ENCODE results near the gene ARAF.

ARAF gene

DNA sequence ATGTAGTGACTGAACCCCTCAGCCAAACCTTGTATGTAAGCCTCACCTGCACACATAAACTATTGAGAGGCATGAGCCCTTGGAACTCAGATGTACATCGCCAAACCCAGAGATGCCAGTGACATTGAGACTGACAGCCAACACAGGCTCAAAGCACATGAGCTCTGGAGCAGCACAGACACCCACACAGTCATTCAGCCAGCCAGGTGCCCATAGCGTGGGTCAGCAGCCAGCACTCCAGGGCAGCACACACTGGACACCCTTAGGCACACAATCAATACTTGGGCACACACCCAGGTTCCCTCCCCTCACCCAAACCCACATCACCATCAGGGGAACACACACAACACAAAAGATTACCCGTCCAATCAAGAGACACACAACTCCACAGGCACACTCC, 16.9 kb downstream of the ARAF start:
- no peak overlapping the region for H3K4me3 ChIP-seq (ENCODE audit: control insufficient read depth, low read depth, low read length)

DNA sequence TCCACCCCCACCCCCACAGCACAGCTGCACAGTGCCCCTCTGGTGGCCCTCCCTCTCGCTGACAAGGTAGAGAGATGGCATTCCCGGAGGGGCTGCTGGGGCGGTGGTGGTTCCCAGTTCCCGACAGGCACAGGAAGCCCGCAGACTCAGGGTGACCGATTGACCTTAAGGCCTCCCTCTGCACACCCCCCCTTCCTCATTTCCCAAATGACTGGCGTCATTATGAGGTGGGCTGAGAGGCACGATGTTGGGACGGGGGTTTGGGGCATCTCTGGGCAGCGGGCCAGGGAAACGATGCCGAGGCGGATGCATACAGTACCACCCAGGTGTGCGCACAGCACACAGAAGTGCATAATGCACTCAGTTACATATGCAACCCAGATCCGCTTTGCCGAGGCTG, 17.7 kb downstream of the ARAF start:
- H3K4me3 ChIP-seq (ENCODE audit: control insufficient read depth, low read depth, low read length), result no peak overlapping the region
- TF ChIP-seq CTCF (conservative IDR thresholded peaks at IDR 0.05; ENCODE audit: control insufficient read depth, insufficient read depth, low read depth, low read length), result no peak
- DNase-seq (ENCODE audit: low read depth), result no peak

More for the DNA sequence above, 16.9 kb downstream of the ARAF start:
- DNase-seq (ENCODE audit: low read depth), result no peak
- no peak for TF ChIP-seq CTCF (conservative IDR thresholded peaks at IDR 0.05; ENCODE audit: control insufficient read depth, insufficient read depth, low read depth, low read length)

DNA sequence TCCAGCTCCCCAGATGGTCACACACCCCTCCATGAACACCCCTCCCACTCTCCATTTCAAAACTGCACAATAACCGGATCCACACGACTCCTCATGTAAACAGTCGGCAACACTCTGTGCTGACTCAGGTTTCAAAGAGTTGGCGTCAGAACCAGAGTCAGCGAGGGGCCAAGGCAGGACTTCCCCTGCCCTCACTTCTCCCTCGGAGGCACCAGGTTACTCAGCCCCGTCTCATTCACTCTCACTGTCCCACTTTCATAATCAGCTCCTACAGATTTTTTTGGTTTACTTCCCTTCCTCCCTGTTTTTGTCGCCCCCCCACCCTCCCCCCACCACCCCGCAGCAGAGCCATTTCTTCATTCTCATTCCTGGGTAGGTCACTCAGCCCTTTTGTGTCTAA, 18.5 kb downstream of the ARAF start:
- no peak for TF ChIP-seq CTCF (conservative IDR thresholded peaks at IDR 0.05; ENCODE audit: control insufficient read depth, insufficient read depth, low read depth, low read length)
- no peak overlapping the region for H3K4me3 ChIP-seq (ENCODE audit: control insufficient read depth, low read depth, low read length)
- peak; percentile 93 for DNase-seq (ENCODE audit: low read depth)

DNA sequence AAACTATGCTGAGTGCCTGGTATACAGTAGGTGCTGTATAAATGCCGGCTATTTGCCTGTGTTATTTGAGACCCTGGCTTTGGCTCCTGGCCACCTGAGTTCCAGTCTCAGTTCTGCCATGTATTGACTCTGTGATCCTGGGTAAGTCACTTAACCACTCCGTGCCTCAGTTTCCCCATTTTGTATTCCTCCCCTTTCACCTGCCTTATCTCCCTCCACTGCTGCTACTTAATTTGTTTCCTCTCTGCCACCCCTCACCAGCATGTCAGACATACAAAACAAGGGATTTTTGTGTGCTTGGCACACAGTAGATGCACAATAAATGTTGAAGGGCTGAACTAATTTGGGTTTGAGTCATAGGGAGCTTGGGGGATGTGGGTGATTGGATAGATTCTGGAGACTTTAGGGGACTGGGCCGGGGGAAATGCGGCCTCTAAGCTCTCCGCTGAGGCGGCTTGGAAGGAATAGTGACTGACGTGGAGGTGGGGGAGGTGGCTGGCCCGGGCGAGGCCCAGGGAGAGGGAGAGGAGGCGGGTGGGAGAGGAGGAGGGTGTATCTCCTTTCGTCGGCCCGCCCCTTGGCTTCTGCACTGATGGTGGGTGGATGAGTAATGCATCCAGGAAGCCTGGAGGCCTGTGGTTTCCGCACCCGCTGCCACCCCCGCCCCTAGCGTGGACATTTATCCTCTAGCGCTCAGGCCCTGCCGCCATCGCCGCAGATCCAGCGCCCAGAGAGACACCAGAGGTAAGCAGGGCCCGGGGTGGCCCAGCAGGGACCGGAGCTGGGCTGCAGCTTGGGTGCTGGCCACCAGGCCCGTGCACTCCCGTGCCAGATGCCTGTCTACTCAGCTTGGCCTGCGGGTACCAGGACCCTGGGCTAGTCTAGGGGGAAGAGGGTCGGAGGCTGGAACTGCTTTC, 21.0 kb downstream of the ARAF start, which contains the start of gene TIMP1:
TSS of gene TIMP1 (plus strand) at position 706 of the 917 bp plus-strand sequence. CDS start 980 bp downstream, outside the sequence.
- H3K4me3 ChIP-seq (ENCODE audit: control insufficient read depth, low read depth, low read length), result peak within 1 kb of the TSS; percentile 73
- DNase-seq (ENCODE audit: low read depth), result peak; percentile 92
- TF ChIP-seq CTCF (conservative IDR thresholded peaks at IDR 0.05; ENCODE audit: control insufficient read depth, insufficient read depth, low read depth, low read length), result no peak

- TF ChIP-seq CTCF (conservative IDR thresholded peaks at IDR 0.05; ENCODE audit: control insufficient read depth, insufficient read depth, low read depth, low read length), result no peak
- peak overlapping the region; percentile 73 for H3K4me3 ChIP-seq (ENCODE audit: control insufficient read depth, low read depth, low read length)
- DNase-seq (ENCODE audit: low read depth), result no peak
Observed at GRCh38 chrX:47583240-47583861, 22.3 kb downstream of the ARAF start.

DNA sequence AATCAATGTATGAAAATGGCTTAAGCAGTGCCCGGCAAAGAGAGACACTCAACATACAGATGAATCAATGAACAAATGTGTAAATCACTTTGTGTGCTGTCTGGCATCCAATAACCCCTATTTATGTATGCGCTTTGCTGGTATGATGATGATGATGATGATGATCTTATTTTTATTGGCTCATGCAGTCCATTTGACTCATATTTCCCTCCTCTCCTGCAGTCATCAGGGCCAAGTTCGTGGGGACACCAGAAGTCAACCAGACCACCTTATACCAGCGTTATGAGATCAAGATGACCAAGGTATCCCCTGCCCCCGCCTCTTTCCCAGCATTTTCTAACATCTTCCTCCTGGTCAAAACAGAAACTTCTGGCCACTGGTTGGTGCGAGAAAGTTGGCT, 23.7 kb downstream of the ARAF start:
- TF ChIP-seq CTCF (conservative IDR thresholded peaks at IDR 0.05; ENCODE audit: control insufficient read depth, insufficient read depth, low read depth, low read length), result no peak
- H3K4me3 ChIP-seq (ENCODE audit: control insufficient read depth, low read depth, low read length), result peak overlapping the region; percentile 73
- peak; percentile 76 for DNase-seq (ENCODE audit: low read depth)
